Raji (cell line): ENCODE measurements around the gene ADORA1.

Experiments
- POLR2A ChIP-seq: IDR thresholded peaks from 2 replicates; pipeline ENCODE4 v1.6.1; 2011; ENCODE audit warnings: low read depth, low read length, control low read depth; ENCODE audit not compliant: insufficient read depth

The ADORA1 gene

DNA sequence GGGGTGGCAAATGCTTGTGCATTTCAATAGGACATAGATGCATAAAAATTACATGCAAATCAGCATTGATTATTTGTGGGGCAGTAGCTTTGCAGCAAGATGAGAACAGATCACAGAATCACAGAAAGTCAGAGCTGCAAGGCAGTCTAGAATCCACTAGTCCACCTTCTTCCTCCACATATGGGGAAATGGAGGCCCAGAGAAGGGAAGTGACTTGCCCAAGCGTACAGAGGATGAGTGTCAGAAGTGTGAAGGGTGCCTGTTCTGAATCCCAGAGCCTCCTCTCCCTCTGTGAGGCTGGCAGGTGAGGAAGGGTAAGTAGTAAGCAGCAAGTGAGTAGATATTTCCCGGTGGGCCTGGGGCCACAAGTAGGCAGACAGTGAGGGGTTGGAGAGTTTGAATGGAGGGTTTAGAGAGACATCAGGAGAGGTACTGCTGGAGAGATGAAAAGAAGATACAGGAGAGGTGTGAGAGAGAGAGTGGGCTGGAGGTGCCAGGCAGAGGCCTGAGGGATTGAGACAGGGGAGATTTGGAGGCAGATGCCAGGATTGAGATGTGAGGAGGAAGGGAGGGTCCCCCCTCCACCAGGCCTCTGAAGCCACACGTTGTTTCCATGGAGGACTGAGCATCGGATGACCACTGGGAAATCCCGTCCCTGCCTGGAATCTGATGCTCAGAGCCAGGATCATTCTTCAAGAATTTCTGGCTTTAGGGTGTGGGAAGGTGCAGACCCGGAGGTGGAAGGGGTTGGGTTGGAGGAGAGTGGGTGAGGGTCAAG lies 36.9 kb upstream of the ADORA1 start:
- TF ChIP-seq POLR2A, result no peak

DNA sequence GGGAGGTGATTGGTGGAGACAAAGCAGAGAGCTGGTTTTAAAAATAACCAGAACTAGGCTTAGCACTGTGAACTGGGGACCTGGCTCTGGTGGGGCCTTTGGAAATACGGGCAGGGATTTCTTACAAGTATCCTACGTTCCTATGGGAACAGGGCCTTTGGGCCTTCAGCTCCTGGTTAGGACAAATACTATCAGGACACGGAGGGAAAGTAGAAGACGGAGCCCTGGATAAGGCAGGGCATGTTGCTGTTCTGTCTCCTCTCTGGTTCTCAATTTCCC lies 36.4 kb upstream of the ADORA1 start:
- TF ChIP-seq POLR2A, result no peak

DNA sequence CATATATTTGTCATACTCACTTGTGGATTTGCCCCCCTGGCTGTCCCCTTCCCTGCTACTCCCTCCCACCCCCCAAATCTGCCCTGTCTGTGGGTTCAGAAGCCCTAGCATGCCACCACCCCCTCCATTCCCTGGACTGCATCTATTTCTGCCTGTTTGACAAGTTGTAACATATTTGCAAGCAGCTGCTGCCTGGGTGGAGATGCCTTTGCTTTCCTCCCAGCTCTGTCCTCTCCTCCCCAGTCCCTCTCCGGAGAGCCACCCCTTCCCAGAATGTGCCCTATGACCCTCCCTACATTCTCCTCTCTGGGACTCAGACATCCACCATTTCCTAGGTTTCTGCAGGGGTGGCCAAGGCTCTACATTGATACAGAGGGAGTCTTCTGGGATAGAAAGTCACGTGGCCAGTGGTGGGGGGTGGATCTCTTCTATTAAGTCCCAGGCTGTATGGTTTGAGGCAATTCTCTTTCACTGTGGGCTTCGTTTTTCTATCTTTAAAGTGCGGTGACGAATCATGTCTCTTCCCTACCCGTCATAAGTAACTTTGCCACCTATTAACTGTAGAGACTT lies 35.7 kb upstream of the ADORA1 start:
- no peak for TF ChIP-seq POLR2A

DNA sequence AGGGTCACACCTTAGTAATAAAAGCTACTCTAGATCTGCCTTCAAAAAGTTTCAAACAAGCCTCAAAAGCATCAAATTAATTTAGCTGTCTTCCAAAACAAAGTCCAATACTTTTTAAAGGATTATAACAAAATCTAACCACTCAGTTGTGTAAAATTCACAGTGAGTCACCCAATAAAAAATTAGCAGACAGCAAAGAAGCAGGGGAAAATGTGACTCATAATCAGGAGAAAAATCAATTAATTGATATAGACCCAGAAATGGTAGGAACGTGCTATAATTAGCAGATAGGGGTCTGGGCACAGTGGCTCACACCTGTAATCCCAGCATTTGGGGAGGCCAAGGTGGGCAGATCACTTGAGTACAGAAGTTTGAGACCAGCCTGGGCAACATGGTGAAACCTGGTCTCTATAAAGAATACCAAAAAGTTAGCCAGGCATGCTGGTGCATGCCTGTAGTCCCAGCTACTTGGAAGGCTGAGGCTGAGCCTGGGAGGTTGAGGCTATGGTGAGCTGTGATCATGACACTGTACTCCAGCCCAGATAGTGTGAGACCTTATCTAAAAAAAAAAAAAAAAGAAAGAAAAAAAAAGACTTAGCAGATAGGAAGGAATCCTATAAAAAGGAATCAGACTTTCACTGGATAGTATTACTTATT lies 33.6 kb upstream of the ADORA1 start:
- TF ChIP-seq POLR2A, result no peak

DNA sequence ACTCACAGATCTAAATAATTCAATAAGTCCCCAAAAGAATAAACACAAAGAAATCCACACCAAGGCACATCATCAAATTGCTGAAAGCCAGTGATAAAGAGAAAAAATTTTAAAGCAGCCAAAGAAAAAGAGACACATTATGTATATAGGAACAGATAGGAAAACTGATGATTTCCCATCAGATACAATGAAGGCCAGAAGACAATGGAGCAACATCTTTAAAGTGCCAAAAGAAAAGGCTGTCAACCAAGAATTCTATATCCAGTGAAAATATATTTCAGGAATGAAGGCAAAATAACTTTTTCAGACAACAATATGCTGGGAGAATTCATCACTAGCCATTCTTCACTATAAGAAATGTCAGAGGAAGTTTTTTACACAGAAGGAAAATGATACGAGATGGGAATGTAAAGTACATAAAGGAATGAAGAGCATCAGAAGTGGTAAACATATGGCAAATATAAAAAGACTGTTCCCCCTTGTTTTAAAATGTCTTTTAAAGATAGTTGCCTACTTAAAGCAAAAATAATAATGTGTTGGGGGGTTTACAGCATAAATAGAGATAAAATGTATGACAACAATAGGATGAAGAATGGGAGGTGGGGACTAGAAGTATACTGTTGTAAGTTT lies 32.4 kb upstream of the ADORA1 start:
- no peak for TF ChIP-seq POLR2A

DNA sequence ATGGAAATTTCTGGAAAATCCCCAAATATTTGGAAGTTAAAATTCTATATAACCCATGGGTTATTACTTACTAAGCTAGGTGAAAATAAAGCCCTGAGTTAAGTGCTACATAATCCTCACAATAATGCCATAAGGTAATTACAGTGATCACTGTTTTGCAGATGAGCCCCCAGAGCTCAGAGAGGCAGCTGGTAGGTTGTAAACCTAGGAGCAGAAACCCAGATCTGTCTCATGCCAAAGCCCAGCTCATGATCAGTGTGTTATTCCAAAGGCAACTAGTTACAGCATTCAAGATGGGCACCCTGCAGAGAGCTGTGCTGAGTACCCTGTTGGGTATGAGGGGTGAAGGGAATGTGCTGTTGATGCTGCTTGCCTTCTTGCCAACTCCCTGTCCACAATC lies 31.0 kb upstream of the ADORA1 start:
- no peak for TF ChIP-seq POLR2A

DNA sequence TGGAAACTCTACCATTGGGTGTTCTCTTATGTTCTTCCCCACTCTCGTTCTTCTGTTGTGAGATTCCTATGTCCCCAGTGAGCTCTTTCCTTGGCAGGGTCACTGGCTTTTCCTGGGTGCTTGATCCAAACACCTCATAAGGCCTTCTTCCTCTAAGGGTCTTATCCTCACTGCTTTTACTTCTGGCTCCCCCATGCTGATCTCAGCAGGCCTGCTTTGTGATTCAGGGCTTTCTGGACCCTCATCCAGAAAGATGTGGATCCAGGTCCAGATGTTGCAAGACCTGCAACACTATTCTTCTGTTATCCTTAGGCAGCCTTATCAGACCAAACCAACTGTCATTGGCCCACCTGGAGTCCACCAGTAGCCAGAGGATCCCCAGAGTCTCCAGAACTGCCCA lies 30.5 kb upstream of the ADORA1 start:
- no peak for TF ChIP-seq POLR2A

DNA sequence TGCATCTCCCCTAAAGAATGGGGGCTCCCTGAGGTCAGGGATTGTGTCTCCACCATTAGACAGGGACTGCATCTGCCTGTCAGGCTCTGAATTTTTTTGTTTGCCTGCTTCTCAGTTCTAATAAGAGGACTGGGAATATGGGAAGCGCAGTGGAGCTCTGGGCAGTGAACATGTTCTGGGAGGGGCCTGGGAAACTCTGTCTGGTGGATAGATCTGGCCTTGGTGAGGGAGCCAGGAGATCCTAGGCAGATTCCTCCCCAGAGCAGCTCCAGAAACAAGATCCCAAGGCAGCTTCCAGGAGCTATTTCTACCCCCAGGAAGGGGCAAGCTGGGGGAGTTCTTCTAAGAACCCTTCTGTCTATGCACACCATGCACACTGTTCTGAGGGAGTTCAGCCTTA lies 29.1 kb upstream of the ADORA1 start:
- TF ChIP-seq POLR2A, result no peak

DNA sequence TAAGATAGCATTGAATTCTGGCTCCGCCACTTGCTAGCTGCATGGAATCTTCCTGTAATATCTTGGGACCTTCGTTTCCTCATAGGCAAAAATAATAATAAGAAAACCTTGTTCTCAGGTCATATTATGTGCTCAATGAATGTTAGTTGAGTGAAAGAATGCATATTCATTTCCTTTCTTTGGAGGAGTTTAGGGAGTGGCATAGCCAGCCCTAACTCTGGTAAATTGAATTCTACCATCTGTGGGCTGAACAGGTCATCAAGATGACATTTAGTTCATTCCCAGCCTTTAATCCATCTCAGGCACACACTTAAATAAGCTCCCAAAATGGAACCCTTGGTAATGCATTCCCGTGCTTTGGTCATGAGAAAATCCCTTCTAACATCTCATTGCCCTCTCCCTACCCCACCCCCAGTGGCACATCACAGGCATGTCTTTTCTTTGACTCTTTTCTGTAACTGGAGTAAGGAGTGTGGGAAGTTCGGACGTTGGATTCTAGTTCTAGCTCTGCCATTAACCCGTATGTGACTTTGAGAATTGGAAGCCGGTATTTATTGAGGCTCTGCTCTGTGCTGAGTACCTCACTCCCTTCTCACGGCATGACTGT lies 28.5 kb upstream of the ADORA1 start:
- TF ChIP-seq POLR2A, result no peak

DNA sequence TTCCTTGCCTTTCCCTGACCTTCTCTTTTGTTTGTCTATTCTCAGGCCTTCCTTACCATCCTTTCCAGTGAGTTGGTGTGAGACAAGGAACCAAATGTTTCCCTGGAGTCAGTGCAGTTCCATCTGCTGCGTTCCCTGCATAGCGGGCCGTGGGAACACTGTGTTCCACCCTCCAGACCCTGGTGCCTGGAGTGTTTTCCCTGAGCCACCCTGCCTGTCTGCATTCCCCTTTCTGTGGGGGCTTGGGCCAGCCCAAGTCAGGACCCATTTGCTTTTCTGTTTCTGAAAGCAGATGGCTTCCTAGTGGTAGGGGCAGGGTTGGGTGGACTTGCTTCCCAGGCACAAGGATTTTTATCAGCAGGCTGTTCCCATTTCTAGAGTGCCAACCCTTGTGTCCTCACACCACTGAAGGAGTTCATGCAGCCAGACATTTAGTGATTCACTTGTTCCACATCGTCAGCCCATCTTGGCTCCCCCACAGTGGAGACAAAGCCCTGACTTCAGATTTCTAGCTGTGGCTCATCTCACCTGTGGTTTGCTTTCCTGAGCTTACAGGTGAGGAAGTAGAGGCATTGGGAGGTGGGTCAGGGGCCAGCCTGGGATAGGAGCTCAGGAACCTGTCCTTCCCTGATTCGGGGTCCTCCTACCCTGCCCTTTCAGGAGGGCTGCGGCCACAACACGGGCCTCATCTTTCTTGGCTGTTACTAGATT lies 27.6 kb upstream of the ADORA1 start:
- TF ChIP-seq POLR2A, result no peak

DNA sequence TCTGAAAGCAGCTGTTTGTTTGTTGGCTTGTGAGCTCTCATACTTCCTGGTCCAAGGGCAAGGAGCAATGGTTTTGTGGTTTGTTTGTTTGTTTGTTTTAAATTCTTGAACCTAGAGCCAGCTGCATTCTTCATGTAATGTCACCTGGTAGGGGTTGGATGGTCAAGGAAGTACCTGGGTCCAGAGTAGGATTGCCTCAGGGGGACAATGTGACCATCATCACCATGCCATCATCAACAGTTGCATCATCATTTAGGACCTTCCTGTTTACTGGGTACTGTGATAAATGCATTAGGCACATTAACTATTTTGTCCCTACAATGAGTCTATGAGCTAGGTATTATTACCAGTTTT lies 27.0 kb upstream of the ADORA1 start:
- TF ChIP-seq POLR2A, result no peak

DNA sequence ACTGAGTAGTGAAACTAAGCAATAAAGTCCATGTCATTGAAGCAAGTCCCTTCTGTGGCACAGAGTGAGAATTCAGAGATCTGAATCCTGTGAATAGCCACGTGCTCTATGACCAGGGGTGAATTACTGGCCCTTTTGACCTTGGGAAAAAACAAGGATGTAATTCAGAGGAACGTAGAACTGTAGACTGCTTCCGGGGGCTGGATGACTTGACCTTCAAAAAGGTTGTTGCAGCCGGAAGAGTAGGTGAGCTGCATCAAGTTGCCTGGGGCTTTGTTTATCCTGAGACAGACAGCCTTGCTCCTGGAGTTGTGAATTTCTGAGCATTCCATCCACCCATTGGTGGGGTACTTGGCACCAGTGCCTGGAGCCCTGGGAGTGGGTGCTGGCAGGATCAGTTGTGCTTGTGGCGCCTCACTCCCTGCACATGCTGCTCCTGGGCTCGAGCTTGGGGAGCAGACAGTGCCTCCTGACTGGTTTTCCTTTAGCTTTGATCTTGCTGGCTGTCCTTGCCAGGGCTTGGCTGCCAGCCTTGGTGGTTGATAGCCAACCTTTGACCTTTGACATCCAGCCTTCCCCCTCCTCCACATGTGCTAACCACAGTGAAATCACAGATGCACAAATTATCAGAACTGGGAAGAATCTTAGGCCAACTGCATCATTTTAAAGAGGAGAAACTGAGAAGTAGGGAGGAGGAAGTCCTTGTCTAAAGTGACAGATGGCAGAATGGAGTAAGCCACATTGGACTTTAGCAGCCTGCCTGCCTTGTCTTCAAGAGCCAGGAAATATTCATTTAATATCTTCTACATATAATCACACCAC lies 25.5 kb upstream of the ADORA1 start:
- no peak for TF ChIP-seq POLR2A

DNA sequence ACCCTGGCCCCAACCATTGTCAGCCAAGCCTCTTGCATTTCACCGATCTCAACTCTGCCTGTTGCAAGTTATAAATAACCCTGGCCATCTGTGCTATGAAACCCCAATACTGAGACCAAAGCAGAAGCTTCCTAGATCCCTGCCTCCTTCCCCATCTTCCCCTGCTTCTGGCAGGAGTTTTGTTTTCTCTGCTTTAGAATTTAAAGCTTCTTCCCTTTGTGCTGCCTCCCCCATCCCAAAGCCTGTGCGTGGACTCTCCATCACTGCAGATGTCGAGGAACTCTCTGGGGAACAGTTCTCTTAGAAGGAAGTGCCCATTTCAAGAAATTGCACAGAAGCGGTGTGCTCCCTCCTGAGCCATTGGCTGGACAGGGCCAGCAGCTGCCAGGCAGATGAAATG lies 24.3 kb upstream of the ADORA1 start:
- no peak for TF ChIP-seq POLR2A

DNA sequence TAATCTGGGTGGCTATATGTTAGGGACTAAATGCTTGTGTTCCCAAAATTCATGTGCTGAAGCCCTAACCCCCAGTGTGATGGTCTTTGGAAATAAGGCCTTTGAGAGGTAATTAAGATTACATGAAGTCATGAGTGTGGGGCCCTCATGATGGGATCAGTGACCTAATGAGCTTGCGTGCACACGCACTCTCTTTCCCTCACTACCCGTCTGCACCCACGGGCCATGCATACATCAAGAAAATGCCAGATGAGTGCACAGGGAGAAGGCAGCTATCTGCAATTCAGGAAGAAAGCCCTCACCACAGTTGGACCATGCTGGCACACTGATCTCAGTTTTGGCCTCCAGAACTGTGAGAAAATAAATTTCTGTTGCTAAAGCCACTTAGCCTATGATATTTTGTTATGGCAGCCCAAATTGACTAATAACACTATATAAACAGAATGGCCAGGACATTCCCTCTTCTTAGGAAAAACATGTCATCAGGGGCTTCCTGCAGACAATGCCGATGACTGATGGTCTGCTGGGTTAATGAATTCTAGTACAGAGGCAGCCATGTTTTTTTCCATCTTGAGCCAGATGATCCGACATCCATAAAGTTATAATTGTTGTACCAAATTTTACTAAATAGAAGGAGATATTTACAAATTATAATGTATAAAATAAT lies 23.6 kb upstream of the ADORA1 start:
- no peak for TF ChIP-seq POLR2A
